Measurements from ENCODE around the gene JPT2. TPM values are rescaled to one million over a fixed set of nuclear protein-coding genes. Genes with fewer than 3 reads are reported as not detected.

Gene JPT2
- total RNA-seq, 4 donors from 2014 or later, result 20.8 to 57.5 (median 38.2) TPM

- no peak overlapping the region for H3K27ac ChIP-seq (replicated peaks in 1 of 4)
- no peaks in the 10 kb centered on the region for H3K27me3 ChIP-seq
- TF ChIP-seq EP300 (IDR thresholded peaks at IDR 0.05) (no peak), CTCF (IDR thresholded peaks at IDR 0.05) (no peak), POLR2A (IDR thresholded peaks at IDR 0.05; ENCODE audit: low read depth) (no peak), POLR2AphosphoS5 (IDR thresholded peaks at IDR 0.05) (no peak)
- WGBS, result 92% methylated on average over 20 of the region's 20 CpGs
- H3K9me3 ChIP-seq, result no peaks in the 10 kb centered on the region
- H3K4me3 ChIP-seq, result no peak overlapping the region
- intact Hi-C loops (cut with DNase I), result no loop called here
- DNase-seq (ENCODE audit: extremely low spot score), result no peak
- H3K36me3 ChIP-seq, result peaks cover 68 to 100% (median 94%) of the 10 kb centered on the region in 4 donors
- H3K4me1 ChIP-seq, result peaks cover 0 to 1% (median 0%) of the 10 kb centered on the region in 4 donors
Measured at GRCh38 chr16:1662543-1662942, 15.5 kb upstream of the JPT2 start.

- Histone ChIP-seq H3K4me1 (no peaks in the 10 kb centered on the region), H3K9me3 (no peaks in the 10 kb centered on the region), H3K27ac (replicated peaks in 1 of 4) (no peak overlapping the region), H3K36me3 (peaks cover 78 to 100% (median 97%) of the 10 kb centered on the region in 4 donors), H3K4me3 (no peak overlapping the region), H3K27me3 (no peaks in the 10 kb centered on the region)
- no peak for DNase-seq (ENCODE audit: extremely low spot score)
- WGBS, result 97% methylated on average over 5 of the region's 15 CpGs
- intact Hi-C loops (cut with DNase I), result no loop called here
- TF ChIP-seq CTCF (IDR thresholded peaks at IDR 0.05) (no peak), EP300 (IDR thresholded peaks at IDR 0.05) (no peak), POLR2A (IDR thresholded peaks at IDR 0.05; ENCODE audit: low read depth) (no peak)
Measured at GRCh38 chr16:1665829-1666228, 12.2 kb upstream of the JPT2 start.

GRCh38 chr16:1666316-1666715 lies 11.8 kb upstream of the JPT2 start:
- Histone ChIP-seq H3K27me3 (no peaks in the 10 kb centered on the region), H3K36me3 (peaks cover 80 to 100% (median 98%) of the 10 kb centered on the region in 4 donors), H3K27ac (replicated peaks in 1 of 4) (no peak overlapping the region), H3K4me1 (no peaks in the 10 kb centered on the region), H3K4me3 (no peak overlapping the region), H3K9me3 (no peaks in the 10 kb centered on the region)
- WGBS, result 95% methylated on average over 11 of the region's 13 CpGs
- intact Hi-C loops (cut with DNase I), result no loop called here
- TF ChIP-seq POLR2AphosphoS5 (IDR thresholded peaks at IDR 0.05) (no peak), EP300 (IDR thresholded peaks at IDR 0.05) (no peak), CTCF (IDR thresholded peaks at IDR 0.05) (no peak), POLR2A (IDR thresholded peaks at IDR 0.05; ENCODE audit: low read depth) (no peak)
- no peak for DNase-seq (ENCODE audit: extremely low spot score)

- peaks cover 85 to 100% (median 99%) of the 10 kb centered on the region in 4 donors for H3K36me3 ChIP-seq
- H3K27me3 ChIP-seq, result no peaks in the 10 kb centered on the region
- no peaks in the 10 kb centered on the region for H3K9me3 ChIP-seq
- DNase-seq (ENCODE audit: extremely low spot score), result no peak
- intact Hi-C loops (cut with DNase I), result no loop called here
- no peak for TF ChIP-seq CTCF (IDR thresholded peaks at IDR 0.05)
- no peak for TF ChIP-seq EP300 (IDR thresholded peaks at IDR 0.05)
- TF ChIP-seq POLR2A (IDR thresholded peaks at IDR 0.05; ENCODE audit: low read depth), result no peak
- TF ChIP-seq POLR2AphosphoS5 (IDR thresholded peaks at IDR 0.05), result no peak
- no peak overlapping the region for H3K4me3 ChIP-seq
- no peaks in the 10 kb centered on the region for H3K4me1 ChIP-seq
- 86% methylated on average over 7 of the region's 8 CpGs for WGBS
- H3K27ac ChIP-seq (replicated peaks in 1 of 4), result no peak overlapping the region
Measured at GRCh38 chr16:1667271-1667670, 10.8 kb upstream of the JPT2 start.

GRCh38 chr16:1667916-1668315 lies 10.2 kb upstream of the JPT2 start:
- H3K4me3 ChIP-seq, result no peak overlapping the region
- no peaks in the 10 kb centered on the region for H3K27me3 ChIP-seq
- WGBS, result 90% methylated on average over 13 of the region's 14 CpGs
- H3K36me3 ChIP-seq, result peaks cover 85 to 100% (median 99%) of the 10 kb centered on the region in 4 donors
- H3K9me3 ChIP-seq, result no peaks in the 10 kb centered on the region
- H3K4me1 ChIP-seq, result no peaks in the 10 kb centered on the region
- DNase-seq (ENCODE audit: extremely low spot score), result no peak
- no peak for TF ChIP-seq CTCF (IDR thresholded peaks at IDR 0.05)
- no peak for TF ChIP-seq EP300 (IDR thresholded peaks at IDR 0.05)
- no peak for TF ChIP-seq POLR2AphosphoS5 (IDR thresholded peaks at IDR 0.05)
- TF ChIP-seq POLR2A (IDR thresholded peaks at IDR 0.05; ENCODE audit: low read depth), result no peak
- no peak overlapping the region for H3K27ac ChIP-seq (replicated peaks in 1 of 4)
- intact Hi-C loops (cut with DNase I), result no loop called here

Measured in esophagus muscularis mucosa (tissue), 4 donors.